NCI-H1417 (cell line): ENCODE data around the gene XIRP1.
"Not testable (repeated sequence)": the region's sequence is repeated elsewhere in the genome, so short reads cannot be mapped to it uniquely, and the experiment has no call there.

Source experiments
- DNase-seq, 3 experiments: peaks; one replicate each; lab custom pipeline; 2025; lab: John Stamatoyannopoulos, UW

Gene XIRP1

GRCh38 chr3:39192490-39193092 lies at the start of gene XIRP1:
Gene XIRP1 (minus strand): TSS chr3:39192595. CDS start chr3:39189445, 3,150 bp downstream.
- DNase-seq, result no peak

DNA sequence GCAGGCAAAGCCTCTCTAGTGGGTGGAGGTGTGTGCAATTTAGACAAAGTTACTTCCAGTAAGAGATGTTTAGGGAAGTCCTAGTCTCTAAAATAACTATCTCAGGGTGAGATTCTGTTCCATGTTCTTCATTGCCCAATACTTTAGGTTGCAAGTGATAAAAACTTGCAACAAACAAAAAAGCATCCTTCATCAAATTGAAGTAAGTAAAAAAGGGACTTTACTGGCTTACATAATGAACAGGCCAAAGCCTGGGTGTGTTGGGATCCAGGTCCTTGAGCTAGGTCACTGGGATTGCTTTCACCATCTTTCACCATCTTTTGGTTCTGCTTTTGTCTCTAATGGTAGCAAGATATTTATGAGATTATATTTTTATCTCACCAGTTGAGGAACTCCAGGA lies 49.2 kb upstream of the XIRP1 start:
- no peak for DNase-seq

DNA sequence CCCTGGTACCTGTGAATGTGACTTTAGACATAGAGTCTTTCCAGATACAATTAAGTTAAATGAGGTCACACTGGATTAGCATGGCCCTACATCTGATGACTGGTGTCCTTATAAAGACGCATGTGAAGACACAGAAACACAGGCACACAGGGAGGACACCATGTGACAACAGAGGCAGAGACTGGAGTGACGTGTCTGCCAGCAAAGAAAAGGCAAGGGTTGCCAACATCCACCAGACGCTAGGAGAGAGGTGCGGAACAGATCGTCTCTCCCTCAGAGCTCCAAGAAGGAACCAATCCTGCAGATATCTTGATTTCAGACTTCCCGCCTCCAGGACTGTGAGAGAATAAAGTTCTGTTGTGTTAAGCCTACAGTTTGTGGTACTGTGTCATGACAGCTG lies 44.6 kb upstream of the XIRP1 start:
- DNase-seq, result no peak

DNA sequence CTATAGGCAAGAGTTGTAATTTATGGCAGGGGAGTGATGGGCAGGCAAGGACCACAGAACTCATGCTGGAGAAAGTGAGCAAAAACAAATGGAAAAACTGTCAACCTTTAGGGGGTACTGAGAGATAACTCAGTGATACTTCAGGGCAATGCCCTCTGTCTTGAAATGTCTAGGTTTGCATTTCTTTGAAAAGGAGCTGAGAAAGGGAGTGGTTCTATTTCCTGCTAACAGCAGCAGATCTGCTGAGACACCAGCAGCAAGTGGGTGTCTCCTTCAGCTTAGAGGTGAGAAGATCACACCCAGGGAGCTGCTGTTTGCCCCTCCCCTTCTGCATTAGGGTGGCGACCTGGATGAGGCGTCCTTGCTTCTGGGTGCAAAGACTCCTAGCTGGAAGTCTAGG lies 42.3 kb upstream of the XIRP1 start:
- DNase-seq, result no peak

GRCh38 chr3:39232859-39233258 lies 40.5 kb upstream of the XIRP1 start:
- DNase-seq, result no peak

DNA sequence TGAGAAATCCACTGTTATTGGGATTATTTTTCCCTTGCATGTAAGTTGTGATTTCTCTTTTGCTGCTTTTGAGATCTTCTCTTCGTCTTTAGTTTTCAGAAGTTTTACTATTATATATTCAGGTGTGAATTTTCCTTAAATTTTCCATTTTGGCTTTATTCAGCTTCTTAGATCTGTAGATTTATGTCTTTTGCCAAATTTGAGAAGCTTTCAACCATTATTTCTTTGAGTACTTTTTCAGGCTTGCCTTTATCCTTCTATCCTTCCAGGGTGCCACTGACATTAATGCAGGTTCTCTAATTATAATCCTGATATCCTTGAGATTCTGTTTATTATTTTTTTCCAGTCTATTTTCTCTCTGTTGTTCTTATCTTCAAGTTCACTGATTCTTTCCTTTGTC lies 38.1 kb upstream of the XIRP1 start:
- DNase-seq, result no peak

DNA sequence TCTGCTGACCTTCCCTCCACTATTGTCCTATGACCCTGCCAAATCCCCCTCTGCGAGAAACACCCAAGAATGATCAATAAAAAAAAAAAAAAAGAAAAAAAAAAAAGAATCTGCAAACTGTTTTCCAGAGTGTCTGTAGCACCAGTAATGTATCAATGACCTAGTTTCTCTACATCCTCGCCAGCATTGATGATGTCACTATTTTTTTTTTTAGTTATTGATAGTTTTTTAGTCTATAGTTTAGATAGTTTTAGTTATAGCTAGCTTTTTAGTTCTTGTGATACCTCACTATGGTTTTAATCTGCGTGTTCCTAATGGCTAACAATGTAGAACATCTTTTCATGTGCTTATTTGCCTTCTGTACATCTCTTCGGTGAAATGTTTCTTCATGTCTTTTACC lies 36.1 kb upstream of the XIRP1 start:
- no peak for DNase-seq

- DNase-seq, result not testable (repeated sequence)
Observed at GRCh38 chr3:39227596-39227995, 35.2 kb upstream of the XIRP1 start.

DNA sequence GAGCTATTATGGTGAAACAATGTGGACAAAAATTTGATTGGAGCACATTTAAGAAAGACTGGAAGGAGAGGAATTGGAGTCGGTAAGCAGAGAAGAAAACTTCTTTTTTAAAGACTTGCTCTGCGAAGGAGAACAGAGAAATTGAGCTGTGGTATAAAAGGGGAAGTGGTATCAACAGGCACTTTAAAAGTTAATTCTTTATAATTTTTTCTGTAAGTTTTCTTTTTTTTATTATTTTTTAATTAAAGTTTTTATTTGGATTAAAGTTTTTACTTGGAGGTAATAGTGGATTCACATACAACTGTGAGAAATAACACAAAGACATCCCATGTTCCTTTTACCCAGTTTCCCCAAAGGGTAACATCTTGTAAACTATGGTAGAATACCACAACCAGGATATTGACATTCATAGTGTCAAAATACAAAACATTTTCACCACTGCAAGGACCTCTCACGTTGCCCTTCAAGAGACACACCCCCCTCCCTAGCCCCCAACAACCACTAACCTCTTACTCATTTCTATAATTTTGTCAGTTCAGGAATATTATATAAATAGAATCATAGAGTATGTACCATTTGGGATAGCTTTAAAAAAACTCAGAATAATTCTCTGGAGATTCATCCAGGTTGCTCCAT lies 33.8 kb upstream of the XIRP1 start:
- DNase-seq, result no peak

GRCh38 chr3:39224288-39224687 lies 31.9 kb upstream of the XIRP1 start:
- DNase-seq, result no peak

DNA sequence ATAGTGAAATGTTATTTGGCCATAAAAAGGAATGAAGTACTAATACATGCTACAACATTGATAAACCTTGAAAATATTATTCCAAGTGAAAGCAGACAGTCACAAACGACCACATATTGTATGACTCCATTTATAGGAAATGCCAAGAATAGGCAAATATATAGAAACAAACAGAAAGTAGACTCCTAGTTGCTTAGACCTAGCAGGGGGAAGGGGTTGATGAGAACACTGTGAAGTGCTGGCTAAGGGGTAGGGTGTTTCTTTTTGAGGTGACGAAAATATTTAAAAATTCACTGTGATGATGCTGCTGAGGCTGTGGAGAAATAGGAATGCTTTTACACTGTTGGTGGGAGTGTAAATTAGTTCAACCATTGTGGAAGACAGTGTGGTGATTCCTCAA lies 30.5 kb upstream of the XIRP1 start:
- no peak for DNase-seq

DNA sequence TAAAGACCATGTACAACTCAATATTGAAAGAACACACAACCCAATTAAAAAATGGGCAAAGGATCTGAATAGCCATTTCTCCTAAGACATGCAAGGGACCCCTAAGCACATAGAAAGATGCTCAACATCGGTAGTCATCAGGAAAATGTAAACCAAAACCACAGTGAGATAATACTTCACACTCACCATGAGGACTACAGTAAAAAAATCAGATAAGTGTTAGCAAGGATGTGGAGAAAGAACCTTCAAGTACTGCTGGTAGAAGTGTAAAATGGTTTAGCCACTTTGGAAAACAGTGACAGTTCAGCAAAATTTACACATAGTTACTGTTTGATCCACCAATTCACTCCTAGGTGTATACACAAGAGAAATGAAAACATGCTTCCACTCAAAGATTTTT lies 30.1 kb upstream of the XIRP1 start:
- no peak for DNase-seq

GRCh38 chr3:39221141-39221530 lies 28.7 kb upstream of the XIRP1 start:
- DNase-seq, result no peak

DNA sequence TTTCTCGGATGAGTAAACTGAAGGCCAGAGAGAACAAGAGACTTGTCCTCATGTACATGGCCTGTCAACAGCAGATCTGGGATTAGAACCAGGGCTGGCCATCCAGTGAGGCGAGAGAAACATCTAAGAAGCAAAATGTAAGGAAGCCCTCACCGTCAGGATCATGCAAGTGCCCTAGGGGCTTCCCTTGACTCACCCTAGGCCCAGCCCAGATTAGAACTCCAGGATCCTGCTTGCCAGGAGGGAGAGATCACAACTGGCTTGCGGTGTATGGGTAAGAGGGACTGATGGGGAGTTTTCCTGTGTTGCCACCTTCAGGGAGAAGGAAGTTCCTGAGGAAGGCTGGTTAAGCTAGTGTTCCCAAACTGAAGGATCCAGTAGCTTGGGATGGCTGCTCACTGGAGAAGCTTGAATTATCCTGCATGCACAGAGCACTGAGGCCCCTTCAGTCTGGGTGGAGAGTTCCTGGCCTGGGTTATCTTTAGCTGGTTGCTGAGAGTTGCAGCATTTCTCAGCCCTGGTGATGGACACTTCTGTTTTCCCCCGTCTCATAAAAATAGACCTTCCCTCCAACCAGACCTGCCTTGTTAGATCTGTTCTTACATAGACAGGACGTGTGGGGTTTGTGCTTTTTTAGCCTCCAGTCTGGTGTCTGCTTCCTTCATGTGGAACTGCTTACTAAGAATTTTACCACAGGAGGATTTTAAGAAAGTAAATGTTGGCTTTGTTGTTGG lies 28.2 kb upstream of the XIRP1 start:
- DNase-seq, result no peak

DNA sequence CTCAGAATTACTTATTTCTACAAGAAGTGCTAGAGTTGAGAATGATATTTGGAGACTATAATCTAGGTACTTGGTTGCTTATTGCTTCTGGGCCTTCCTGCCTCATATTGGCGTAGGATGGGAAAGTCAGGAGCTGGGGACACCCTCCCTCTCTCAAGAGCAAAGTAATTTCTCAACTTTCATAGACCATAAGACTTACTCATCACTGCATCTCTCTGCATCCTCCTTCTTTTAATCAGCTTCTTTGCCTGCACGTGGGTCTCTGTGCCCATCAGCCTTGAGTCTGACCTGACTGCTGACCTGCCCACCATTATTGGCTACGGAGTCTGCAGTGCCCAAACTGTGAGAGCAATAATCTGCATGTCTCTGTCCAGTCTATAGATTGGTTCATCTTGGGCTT lies 27.3 kb upstream of the XIRP1 start:
- no peak for DNase-seq

- peak in 1 of 3 experiments; percentile 13 for DNase-seq
Observed at GRCh38 chr3:39216176-39216790, 23.9 kb upstream of the XIRP1 start.

DNA sequence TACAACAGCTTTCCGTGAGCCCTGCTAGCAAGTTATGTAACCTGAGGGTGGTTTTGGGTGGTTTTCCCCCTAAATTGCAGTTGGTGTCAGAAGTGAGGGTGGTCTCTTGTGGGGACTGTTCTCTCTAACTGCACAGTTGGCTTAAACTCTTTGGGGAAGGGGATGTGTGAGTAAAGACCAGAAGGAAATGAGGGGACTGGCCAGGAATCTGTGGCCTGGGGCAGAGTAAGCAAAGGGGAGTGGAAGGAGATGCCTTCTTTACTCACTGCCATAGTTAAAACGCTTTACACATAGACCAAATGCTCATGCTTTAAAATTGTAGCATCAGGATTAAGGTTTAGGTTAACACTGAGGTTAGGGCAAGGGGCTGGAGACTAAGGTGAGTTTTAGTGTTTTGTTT lies 21.2 kb upstream of the XIRP1 start:
- no peak for DNase-seq

- no peak for DNase-seq
Observed at GRCh38 chr3:39212665-39213064, 20.3 kb upstream of the XIRP1 start.

DNA sequence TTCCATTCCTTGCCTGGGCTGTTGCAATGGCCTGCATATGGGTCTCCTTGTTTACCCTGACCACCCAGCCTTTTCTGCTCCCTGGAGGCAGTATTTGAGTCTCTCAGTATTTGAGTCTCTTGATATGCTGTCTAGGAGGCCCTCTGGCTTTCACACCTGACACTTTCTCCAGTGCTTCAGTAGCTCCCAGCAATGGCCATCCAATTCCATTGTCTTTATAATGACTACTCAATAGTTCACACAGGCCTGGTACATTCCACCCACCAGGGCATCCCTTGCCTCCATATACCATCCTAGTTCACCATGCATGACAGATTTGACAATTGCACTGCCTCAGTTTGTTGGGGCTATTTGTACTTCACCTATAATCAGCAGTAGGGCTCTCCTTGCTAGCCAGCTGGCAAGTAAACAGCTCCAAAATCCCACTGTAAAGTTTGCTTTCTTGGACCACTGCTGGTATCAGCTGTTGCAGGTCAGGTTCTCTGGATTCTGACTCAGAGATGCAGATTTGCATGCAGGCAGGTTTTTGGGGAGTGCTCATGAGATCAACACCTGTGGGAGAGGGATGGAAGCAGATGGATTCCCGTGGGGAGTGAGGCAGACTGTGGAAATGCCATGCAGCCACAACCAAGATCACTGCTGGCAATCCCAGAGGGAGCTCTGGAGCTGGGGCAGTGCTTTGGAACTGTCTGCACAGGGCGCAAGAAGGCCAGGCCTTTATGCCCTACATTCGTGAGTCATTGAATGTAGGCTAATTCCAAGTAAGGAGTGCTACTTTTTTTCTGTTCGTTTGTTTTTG lies 19.1 kb upstream of the XIRP1 start:
- no peak for DNase-seq

GRCh38 chr3:39210078-39210477 lies 17.7 kb upstream of the XIRP1 start:
- no peak for DNase-seq

DNA sequence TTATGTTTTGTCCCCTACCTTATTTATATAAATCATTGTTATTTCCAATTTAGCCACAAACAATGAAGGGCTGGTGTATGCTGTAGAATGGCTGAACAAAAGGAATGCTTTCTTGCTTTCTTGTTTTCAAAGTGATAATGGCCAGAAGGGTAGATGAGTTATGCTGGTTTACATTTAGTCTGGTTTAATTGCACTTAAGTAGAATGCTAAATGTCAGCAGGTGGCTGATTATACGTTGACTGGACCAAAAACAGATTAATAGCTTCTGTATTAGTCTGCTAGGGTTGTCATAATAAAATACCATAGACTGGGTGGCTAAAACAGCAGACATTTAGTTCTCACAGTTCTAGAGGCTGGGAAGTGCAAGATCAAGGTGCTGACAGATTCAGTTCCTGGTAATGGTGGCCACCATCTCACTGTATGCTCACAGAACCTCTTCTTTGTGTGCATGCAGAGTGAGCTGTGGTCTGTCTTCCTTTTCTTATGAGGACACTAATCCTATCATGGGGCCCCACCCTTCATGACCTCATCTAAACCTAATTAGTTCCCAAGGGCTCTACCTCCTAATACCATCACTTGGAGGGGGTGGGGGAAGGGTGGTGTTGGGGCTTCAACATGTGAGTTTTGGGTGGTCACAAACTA lies 17.1 kb upstream of the XIRP1 start:
- peak in 1 of 3 experiments; percentile 39 for DNase-seq
